Hematopoietic multipotent progenitor cell treated with erythropoietin and hydrocortisone succinate and interleukin-3 and kit ligand, for 15 days (in vitro differentiated cells): ENCODE measurements around the gene ABCF1.

Experiments used
- DNase-seq: peaks from one replicate; pipeline ENCODE4 v3.0.0-alpha.2; 2015; ENCODE audit warnings: low spot score

ABCF1 gene

DNA sequence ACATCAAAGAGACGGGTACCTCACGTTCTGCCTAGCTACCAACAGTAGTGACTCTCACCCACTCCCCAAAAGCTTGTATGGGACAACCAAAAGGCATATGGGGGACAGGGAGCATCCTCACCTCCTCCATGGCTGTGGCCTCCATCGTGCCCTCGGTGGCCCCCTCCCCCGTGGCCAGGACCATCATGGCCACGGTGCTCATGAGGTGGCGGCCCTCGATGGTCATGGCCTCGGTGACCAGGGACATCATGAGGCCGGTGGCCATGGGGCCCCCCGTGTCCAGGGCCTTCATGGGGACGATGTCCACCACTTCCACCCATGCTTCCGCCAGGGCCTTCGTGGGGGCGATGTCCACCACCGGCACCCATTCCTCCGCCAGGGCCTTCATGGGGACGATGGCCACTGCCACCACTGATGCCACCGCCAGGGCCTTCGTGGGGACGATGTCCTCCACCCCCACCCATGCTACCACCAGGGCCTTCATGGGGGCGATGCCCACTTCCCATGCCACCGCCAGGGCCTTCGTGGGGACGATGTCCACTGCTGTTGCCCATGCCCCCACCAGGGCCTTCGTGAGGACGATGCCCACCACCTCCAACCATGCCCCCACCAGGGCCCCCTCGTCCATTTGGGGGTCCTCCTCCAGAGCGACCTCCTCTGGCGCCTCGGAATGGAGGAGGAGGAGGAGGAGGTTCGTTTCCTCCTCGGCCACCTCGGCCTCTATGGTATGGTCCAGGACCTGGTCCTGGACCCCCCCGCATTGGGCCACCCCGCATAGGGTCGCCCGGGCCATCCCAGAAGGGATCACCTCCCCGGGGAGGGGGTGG, 30.8 kb downstream of the ABCF1 start:
- DNase-seq: no peak

DNA sequence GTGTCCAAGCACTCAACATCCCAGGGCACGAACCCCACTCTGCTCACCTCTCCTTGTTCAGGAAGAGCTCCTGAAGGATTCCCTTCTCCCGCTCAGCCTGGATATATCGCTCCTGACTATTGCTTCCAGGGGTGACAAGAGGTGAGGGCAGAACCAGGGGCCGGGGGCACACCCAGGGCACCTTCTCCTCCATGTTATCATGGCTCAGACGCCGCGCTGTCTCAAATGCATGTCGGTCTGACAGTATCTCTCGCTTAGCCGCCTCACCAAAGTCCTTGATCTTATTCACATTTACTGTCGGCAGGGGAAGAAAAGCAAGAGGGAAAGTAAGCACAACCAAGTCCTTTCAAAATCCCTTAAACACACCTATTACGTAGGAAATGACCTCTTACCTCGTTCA, 32.7 kb downstream of the ABCF1 start:
- DNase-seq: no peak

DNA sequence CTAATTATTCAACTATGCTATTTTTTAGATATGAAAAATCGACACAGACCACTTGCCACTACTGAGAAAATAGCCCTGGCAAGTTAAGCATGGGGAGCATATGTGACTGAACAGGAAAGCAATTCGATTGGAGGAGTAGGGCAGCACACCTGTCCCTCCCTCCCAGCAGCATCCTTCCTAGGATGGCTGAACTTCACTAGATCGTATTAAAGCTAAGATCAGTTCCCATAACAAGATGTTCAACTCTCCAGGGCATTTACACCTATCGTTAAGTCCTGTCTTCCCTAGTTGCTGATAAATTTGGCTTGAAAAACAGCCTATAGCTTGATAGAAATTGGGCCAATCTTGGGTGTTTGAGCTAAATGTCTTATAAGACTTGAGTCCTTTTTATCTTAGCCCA, 38.8 kb downstream of the ABCF1 start:
- DNase-seq: no peak

DNA sequence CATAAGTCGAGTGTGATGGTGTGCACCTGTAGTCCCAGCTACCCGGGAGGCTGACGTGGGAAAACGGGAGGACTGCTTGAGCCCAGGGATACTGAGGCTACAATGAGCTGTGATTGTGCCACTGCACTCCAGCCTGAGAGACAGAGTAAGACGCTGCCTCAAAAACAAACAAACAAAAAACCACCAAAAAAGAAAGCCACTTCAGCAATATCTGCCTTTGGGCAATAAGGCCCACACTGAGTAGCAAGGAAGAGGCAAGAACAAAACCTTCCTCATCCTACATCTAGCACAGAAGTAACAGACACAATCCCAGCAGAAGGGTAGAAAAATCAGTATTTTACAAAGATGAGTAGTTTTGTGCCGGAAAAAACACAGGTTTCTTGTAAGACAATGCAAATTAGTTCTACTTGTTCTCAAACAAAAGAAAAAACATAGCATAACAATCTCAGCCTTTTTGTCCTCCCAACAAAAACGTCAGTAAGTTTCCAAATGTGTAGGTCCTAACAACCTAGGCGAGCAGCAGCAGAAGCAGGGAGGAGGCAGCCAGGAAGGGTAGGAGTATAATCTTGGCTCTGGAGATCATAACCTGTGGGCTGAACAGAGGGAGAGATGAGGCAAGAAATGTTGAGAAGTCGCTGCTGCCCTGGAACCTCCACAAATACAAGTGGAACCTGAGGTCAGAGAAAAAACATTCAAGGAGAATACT, 40.1 kb downstream of the ABCF1 start:
- DNase-seq: no peak

DNA sequence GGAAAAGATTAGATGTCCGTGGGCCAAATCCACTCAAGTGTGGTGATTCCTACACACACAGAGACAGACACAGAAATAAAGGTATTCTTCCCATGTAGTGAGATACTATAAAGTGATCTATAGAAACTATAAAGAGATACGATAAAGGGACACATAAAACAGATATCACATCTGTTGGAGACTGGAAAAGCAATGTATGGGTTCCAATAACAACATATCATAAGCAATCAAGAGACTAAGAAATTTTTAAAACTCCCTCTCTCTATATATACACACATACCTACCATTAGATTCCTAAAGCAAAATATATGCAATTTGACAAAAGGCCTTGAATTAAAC, 40.6 kb downstream of the ABCF1 start:
- no peak for DNase-seq

DNA sequence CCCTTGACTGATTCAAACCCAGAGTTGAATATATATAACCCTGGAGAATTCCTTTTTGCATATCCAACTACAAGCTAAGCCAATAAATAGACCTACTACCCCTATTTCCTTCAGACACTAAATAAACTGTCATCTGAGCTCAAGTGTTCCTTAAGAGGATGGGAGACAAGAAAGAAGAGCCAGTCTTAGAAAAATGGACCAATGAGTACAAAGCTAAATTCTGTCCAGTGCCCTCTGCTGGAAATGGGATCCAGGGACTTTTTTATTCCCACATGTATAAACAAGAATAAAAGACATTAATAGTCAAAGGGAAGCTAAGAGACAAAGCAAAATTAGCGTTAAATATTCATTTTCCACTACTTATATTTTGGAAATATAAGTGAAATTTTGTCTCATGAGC, 41.0 kb downstream of the ABCF1 start:
- peak; percentile 34 for DNase-seq

DNA sequence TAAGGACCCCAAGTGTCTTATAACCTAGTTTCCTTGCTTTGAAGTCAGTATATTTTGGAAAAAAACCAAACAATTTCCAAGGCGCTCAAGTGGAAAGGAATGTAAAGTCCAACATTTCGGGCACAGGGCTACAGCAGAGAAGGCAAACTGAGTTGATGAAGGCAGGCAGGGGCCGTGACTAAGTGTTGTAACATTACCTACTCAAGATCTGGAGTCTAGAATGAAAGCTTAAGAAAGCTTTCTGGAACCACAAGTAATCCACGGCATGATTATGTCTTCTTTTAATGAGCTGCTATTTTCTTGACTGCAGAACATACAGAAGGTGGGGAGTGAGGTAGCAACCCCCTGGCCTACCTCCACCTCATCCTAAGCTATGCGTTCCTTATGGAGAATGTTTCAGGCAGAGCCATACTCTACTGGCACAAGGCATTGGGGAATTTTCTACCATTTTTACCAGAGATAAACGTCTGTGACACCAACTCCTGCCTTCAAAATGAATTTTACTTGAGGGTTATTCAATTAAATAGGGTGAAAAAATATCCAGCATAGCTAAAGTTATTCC, 41.5 kb downstream of the ABCF1 start:
- DNase-seq: no peak

DNA sequence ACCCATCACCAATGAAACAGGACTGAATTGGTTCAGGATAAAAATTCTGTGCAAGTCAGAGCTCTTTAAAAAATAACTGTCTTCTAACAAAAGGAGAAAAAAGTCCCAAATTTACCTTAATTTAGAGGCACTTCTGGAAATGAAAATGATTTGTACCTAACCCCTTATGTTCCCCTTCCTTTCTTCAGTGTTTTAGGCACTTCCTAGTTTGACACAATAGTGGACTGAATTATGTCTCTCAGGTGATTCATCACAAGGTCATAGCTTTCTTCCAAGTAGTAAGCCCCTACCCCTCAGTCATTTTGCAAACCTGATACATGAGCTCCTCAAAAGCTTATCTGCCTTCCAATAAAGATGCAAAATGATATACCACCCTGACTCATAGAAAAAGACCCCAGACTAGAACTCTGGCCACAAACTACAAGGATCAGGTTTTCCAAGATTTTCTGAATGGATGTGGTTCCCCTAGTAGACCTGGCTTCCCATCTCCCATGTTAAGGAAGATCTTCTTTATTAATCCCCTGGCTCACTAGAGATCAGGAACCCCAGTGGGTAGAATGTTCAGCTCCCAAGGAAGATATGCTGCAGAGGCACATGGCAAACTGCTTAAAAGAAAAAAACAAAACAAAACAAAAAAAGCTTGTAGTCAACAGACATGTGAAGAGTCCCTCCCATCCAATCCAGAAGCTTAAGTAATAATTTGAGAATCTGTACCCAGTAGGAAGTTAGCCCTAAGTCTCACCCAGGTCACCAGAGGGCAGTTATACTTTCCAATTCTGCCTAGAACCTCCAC, 42.2 kb downstream of the ABCF1 start:
- no peak for DNase-seq

DNA sequence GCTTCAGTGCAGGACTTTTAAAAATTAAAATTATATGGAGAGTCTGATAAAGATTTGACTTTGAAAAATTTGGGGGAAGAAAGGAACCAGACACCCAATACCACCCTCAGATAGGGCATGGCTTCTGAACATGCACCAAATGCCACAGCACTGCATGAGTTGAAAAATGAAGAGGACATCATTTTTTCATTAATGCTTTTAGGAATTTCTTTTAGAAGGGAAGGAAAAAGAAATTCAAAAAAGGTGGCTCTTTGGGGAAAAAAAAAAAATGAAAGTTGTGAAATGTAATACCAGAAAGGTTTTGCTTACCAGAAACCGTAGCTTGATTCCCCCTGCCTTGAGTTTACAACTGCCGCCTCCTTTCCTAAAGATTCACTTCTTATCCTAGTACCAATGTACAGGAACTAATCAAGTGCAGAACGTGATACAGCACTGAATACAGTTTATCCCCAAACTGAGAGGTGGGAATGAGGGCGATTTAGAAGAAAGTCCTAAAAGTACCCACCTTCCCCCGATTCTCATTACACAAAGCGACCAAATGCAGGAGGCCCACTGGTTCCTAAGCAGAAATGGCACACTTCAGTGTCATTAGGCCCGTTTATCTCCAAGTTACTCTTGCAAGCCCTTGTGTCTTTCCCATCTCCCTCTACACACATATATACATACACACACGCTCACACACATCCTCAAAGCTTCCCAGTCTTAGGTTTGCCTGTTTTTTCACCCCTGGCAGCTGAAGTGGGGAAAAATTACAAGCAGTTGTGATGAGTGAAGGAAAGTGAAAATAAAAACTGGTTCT, 43.0 kb downstream of the ABCF1 start:
- peak; percentile 41 for DNase-seq

DNA sequence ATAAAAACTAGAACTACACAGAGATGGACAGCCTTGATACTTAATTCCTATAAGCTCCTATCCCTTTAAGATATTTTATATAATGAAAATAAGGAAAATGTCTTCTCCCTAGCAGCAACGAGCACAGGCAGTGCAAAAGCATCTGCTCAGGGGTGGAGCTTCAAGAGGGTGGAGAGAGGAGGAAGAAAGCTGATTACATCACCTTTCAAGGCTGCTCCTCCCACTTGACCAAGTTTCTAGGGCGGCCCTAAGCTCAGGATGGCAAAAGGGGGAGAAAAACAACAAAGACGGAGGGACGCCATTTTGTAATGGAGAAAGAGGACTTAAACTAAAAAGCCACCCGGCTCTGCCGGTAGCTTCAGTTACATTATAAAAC, 43.6 kb downstream of the ABCF1 start:
- DNase-seq: peak; percentile 98

DNA sequence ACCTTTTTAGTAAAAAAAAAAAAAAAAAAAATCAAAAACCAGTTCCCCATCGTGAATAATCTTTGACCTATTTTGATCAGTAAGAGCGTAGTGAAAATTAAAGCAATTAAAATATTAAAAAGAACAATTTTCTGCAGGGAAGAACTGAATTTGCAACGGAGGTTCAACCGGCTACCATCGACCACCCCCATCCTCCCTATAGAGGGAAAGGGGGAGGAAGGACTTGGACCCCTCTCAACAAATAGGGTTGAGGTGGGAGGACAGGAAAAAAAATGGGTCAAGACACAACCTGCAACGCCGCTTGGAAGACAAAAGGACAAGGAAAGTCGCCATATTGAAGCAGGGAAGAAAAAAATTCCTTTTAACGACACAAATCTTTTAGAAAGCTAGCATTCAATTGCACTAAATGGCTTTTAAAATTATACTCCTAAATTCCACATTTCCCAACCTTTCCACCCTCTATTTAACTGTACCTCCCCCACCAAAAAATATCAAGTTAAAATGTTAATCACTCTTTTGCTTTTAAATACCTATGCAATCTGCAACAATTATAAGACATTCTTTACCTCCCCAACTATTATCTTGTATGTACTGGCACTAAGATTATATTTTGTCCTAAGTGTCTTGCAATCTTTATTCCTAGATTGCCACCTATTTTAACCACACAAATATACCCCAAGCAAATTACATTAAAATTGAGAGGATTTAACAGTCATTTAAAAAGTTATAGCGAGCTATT, 44.1 kb downstream of the ABCF1 start:
- peak; percentile 72 for DNase-seq

DNA sequence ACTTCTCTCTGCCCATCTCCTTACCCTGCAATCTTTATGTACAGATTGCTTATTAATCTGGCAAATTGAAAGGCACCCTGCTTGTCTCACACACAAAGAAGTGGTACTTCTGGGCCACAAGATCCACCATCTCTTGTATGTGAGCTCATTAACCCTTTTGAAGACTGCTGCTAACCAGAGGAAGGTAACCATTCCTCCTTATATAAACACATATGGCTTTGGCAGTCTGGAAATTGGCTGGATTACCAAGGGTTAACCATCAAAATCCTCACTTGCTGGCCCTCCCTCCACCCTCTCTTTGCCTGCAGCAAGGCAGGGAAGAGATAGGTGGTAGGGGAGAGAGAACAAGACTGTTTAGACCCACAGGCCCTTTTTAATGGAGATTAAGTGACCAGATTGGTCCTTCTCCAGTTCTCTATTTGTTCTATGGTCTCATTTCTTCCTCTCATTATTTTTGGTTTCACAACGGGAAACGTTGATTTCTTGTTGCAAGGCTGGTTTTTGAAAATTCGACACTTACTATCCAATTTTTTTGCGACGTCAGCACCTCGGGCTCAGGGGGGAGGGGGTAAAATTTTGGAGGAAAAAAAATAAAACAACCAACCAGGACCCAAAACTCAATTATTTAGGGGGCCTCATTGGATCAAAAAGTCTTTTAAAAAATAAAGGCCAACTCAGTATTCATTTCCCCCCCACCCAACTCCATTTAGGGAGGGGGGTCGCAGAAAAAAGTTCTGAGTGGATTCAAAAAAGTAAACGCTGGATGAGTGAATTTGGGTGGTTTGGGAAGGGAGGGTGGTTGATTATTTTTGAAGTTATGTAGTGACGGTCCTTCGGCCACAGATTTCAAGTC, 44.9 kb downstream of the ABCF1 start:
- peak; percentile 66 for DNase-seq

DNA sequence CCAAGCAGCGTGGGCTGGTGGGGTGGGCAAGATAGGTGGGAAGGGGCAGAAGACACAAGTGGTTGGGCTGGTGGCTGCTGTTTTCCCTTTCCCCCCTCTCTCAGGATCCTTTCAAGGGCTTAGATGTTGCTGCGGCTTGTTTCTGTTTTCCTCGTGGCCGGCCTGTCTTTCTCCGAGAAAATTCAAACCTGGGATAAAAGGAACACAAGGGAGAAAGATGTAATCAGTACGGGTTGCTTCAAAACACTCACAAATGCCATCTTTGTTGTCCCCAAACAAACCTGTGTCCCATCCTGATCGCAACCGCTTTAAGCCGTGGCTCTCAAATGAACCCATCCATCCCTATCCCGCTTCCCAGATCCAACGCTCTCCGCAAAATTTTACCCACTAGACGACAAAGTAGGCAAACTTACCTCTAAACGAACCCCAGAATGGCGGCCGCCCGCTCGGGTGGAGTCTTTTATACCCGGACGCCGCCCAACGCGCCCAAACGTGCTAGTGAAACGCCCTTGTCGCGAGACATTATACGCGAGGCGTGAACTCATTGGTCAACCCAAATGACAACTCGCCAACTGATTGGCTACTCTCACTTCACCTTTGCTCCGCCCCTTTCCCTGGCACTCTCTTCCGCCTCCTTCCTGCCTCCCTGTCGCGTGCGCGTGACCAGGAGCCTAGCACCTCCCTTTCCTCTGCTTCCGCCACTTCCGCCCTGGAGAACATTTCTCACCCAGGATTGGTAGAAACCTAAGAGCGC, 45.7 kb downstream of the ABCF1 start, which contains the start of gene PPP1R10:
Gene PPP1R10 (minus strand): TSS at position 433 of the 754 bp plus-strand sequence. CDS start 7,299 bp downstream, outside the sequence.
- peak; percentile 100 for DNase-seq

DNA sequence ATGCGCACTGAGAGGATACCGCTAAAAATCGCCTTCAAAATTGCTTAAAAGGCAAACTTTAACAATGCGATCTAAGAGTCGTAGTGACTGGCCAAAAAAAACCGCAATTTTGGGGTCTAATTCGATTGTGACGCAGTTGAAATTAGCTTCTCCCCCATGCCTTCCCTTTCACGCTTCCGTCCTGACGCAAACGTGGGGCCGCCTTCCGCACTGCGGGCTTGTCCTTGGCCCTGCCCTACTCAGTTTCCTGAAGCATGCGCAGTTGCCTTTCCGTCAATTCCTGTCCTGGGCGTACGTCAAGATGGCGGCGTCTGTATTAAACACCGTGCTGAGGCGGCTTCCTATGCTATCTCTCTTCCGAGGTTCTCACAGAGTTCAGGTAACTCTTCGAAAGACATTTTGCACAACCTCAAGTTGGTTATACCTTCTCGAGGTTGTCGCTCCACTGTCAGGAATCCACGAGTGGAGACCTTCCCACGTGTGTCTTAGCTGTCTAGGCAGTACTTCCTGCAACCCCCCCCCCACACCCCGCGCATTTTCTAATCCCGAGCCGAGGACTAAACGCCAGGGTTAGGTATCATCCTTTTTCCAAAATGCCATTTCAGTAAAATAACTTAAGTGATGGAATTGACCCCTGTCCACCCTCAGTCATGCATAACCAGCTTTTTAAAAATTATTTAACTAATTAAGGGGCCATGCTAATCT, 46.5 kb downstream of the ABCF1 start, which contains the start of gene MRPS18B:
Gene MRPS18B (plus strand): TSS at position 276 of the 705 bp plus-strand sequence. CDS start 26 bp downstream, at position 302.
- DNase-seq: peak; percentile 98

DNA sequence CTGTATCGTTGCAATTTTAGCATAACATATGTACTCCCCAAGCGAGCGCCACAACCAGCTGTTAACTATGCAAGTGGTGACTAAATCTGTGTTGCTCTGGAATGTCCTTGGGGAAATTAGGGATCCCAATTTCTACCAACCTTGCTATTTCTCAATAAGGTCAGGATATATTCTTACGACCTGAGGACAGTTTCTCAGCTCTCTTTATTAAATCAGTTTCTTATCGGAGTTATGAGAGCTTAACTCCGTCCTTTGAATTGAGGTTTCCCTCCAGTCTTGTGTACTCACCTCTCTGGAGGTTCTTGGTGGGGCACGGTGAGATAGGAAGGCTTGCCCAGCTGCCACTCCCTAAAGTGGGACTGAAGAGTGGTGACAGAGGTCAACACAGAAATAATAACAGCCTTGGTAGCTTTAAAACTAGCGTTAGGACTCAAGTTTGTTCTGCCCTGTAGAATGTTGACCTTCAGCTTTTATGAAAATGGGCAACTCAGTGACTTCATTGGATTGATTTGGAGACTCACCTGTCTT, 47.1 kb downstream of the ABCF1 start:
- no peak for DNase-seq

DNA sequence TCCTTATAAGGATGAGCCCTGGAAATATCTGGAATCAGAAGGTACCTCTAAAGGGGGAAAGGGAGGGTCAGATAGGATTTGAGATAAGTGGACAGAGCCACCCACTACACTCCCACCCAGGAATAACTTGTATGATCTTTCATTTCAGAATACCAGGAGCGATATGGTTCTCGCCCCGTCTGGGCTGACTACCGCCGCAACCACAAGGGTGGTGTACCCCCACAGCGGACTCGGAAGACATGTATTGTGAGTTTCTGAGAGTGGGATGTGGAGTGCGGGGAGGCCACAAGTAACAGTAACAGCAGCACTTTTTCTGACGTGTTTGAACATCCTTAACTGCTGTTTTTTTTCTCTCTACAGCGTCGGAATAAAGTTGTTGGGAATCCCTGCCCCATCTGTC, 48.3 kb downstream of the ABCF1 start:
- no peak for DNase-seq

DNA sequence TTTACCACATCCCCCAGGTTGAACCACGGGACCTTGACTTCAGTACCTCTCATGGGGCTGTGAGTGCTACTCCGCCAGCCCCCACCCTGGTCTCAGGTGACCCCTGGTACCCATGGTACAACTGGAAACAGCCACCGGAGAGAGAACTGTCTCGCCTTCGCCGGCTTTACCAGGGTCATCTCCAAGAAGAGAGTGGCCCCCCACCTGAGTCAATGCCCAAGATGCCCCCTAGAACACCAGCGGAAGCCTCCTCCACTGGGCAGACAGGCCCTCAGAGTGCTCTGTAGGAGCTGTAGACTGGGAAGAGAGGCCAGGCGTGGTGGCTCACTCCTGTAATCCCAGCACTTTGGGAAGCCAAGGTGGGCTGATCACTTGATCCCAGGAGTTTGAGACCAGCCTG, 54.3 kb downstream of the ABCF1 start:
- DNase-seq: no peak
